ENCODE measurements around the gene URGCP. TPM values are rescaled to one million over a fixed set of nuclear protein-coding genes. Genes with fewer than 3 reads are reported as not detected.
"Not testable (repeated sequence)": the region's sequence is repeated elsewhere in the genome, so short reads cannot be mapped to it uniquely, and the experiment has no call there.

Gene URGCP
- total RNA-seq, 4 donors from 2014 or later = 33.4 to 47.9 (median 39.2) TPM

GRCh38 chr7:43843296-43843695 is 63.1 kb downstream of the URGCP start:
- Histone ChIP-seq H3K27me3 (no peaks in the 10 kb centered on the region), H3K4me3 (no peak overlapping the region), H3K27ac (no peak overlapping the region), H3K9me3 (no peaks in the 10 kb centered on the region), H3K36me3 (no peaks in the 10 kb centered on the region), H3K4me1 (peaks cover 0 to 12% (median 0%) of the 10 kb centered on the region in 3 donors)
- ATAC-seq = no peak
- WGBS, 2 donors (ENCODE audit: low coverage in 1 of 2) = 88 to 93% methylated on average over 4 of the region's 4 CpGs
- TF ChIP-seq CTCF (IDR thresholded peaks at IDR 0.05) (no peak), EP300 (IDR thresholded peaks at IDR 0.05) (no peak), POLR2AphosphoS5 (IDR thresholded peaks at IDR 0.05) (no peak), POLR2A (IDR thresholded peaks at IDR 0.05) (no peak)

GRCh38 chr7:43838201-43838658 is 68.2 kb downstream of the URGCP start:
- no peak for TF ChIP-seq POLR2AphosphoS5 (IDR thresholded peaks at IDR 0.05)
- no peak for TF ChIP-seq CTCF (IDR thresholded peaks at IDR 0.05)
- TF ChIP-seq POLR2A (IDR thresholded peaks at IDR 0.05) = no peak
- TF ChIP-seq EP300 (IDR thresholded peaks at IDR 0.05) = no peak
- no peak for ATAC-seq
- H3K27me3 ChIP-seq = no peaks in the 10 kb centered on the region
- no peaks in the 10 kb centered on the region for H3K9me3 ChIP-seq
- peak overlapping the region in 2 of 4 donors; percentile 53 to 66 for H3K27ac ChIP-seq
- H3K4me3 ChIP-seq = peak overlapping the region in 1 of 2 donors; percentile 33
- 40 to 88% methylated on average over 4 to 7 of the region's 9 CpGs for WGBS, 2 donors (ENCODE audit: low coverage in 1 of 2)
- peaks cover 0 to 13% (median 0%) of the 10 kb centered on the region in 3 donors for H3K4me1 ChIP-seq
- no peaks in the 10 kb centered on the region for H3K36me3 ChIP-seq

- peak overlapping the region in 1 of 2 donors; percentile 16 for H3K4me3 ChIP-seq
- no peak for ATAC-seq
- 65 to 70% methylated on average over 7 to 8 of the region's 8 CpGs for WGBS, 2 donors (ENCODE audit: low coverage in 1 of 2)
Observed at GRCh38 chr7:43834463-43835251, 71.7 kb downstream of the URGCP start.

GRCh38 chr7:43830917-43831316 is 75.5 kb downstream of the URGCP start:
- peaks cover 11% of the 10 kb centered on the region for H3K27me3 ChIP-seq
- not testable (repeated sequence) for H3K27ac ChIP-seq, H3K9me3 ChIP-seq, ATAC-seq, H3K36me3 ChIP-seq, H3K4me3 ChIP-seq, H3K4me1 ChIP-seq

More at GRCh38 chr7:43834463-43835251, 71.7 kb downstream of the URGCP start:
- Histone ChIP-seq H3K36me3 (no peaks in the 10 kb centered on the region), H3K27me3 (no peaks in the 10 kb centered on the region), H3K27ac (no peak overlapping the region), H3K9me3 (no peaks in the 10 kb centered on the region), H3K4me1 (peaks cover 0 to 13% (median 0%) of the 10 kb centered on the region in 3 donors)
- TF ChIP-seq POLR2AphosphoS5 (IDR thresholded peaks at IDR 0.05) (no peak), POLR2A (IDR thresholded peaks at IDR 0.05) (no peak), CTCF (IDR thresholded peaks at IDR 0.05) (no peak), EP300 (IDR thresholded peaks at IDR 0.05) (no peak)

Small RNAs within 50 kb of the gene (small RNA-seq; reads per million reads assigned to genes)
- gene MRPS24 = 0 reads per million in 4 donors

Other genes starting within 250 kb of the URGCP start
- 10 to 100 TPM; 20.6 to 48.9 (median 33.2) TPM for gene COA1, start 177.1 kb downstream of the URGCP start, total RNA-seq
- 100 to 1,000 TPM in 2 of 4 donors, 10 to 100 TPM in 2; 65.6 to 113 (median 92.6) TPM for gene BLVRA, start 147.9 kb downstream of the URGCP start, total RNA-seq
- 100 to 1,000 TPM in 1 of 4 donors, 10 to 100 TPM in 3; 64.2 to 147 (median 81.5) TPM for gene MRPS24, start 37.1 kb downstream of the URGCP start, total RNA-seq
- 10 to 100 TPM; 22.7 to 38.3 (median 28.5) TPM for gene UBE2D4, start 19.8 kb upstream of the URGCP start, total RNA-seq
- gene SPDYE1, start 91.3 kb upstream of the URGCP start, total RNA-seq = not detected
- 100 to 1,000 TPM in 3 of 4 donors, 10 to 100 TPM in 1; 92.2 to 132 (median 124) TPM for gene DBNL, start 138.1 kb upstream of the URGCP start, total RNA-seq
- 1 to 10 TPM in 2 of 4 donors, not detected in 2; 3.2 to 3.9 TPM for gene PGAM2, start 159.0 kb upstream of the URGCP start, total RNA-seq
- gene POLM, start 175.9 kb upstream of the URGCP start, total RNA-seq = 10 to 100 TPM; 28.1 to 55.1 (median 32.4) TPM
- gene AEBP1, start 197.7 kb upstream of the URGCP start, total RNA-seq = 100 to 1,000 TPM; 101 to 248 (median 171) TPM
- 10 to 100 TPM; 45.3 to 52.6 (median 50.8) TPM for gene POLD2, start 217.0 kb upstream of the URGCP start, total RNA-seq
- not detected for gene MYL7, start 234.7 kb upstream of the URGCP start, total RNA-seq